HepG2 (cell line): Measurements from ENCODE around the gene RDH8. TPM values are rescaled to one million over a fixed set of nuclear protein-coding genes. Genes with fewer than 3 reads are reported as not detected.

Experiments
- ATAC-seq: fragments of 200-7000 bp; cut with Tn5 transposase; 3 replicates; pipeline ENCODE4 v1.9.1; 2020; ENCODE audit warnings: mild to moderate bottlenecking, moderate library complexity
- BruUV-seq: library from RNA; stranded (reverse); fragments of 400-500 nt; replicated peaks from 2 replicates; lab custom pipeline; 2021; lab: Mats Ljungman, UMichigan
- CTCF ChIA-PET: fragments of 300-600 bp; formaldehyde crosslinking; extraction: SDS; loops from one replicate; lab custom pipeline; 2021; ENCODE audit warnings: low total read pairs, inconsistent platforms, low intra/inter-chr PET ratio; lab: Yijun Ruan, JAX
- POLR2A ChIA-PET: fragments of 350-600 bp; sonication (Branson Sonifier 250); formaldehyde crosslinking; loops from one replicate; lab custom pipeline; 2020; ENCODE audit warnings: antibody characterized with exemption, inconsistent platforms; lab: Yijun Ruan, JAX
- DNase-seq: peaks from one replicate; pipeline ENCODE4 v3.0.0-alpha.2; 2015; ENCODE audit warnings: low spot score
- FAIRE-seq: peaks from 3 replicates; lab custom pipeline; 2011; peaks lifted over from hg19 to GRCh38; lab: Jason Lieb, UNC
- H2AFZ ChIP-seq: one replicate; pipeline ENCODE4 v1.6.1; 2011; ENCODE audit warnings: low read length, inconsistent platforms
- H3K27ac ChIP-seq: fragments of 300-600 bp; 3 replicates; pipeline ENCODE4 v1.8.0; 2011; ENCODE audit warnings: mixed run types, mild to moderate bottlenecking, mixed read lengths, low read length, inconsistent platforms; ENCODE audit not compliant: insufficient read depth; ENCODE audit errors: extremely low read length
- H3K27me3 ChIP-seq, 2 experiments: fragments of 200-600 bp in 1 of 2; 2 replicates in 1 of 2; 3 replicates in 1 of 2; pipeline versions ENCODE4 v1.6.0 to v1.8.0; 2011; ENCODE audit warnings: low read length in 2 of 2, mild to moderate bottlenecking in 2 of 2, moderate library complexity in 2 of 2, inconsistent platforms in 1 of 2; ENCODE audit not compliant: insufficient read depth in 2 of 2, control insufficient read depth in 1 of 2
- H3K36me3 ChIP-seq, 2 experiments: fragments of 200-600 bp in 1 of 2; replicated peaks in 1 of 2; 2 replicates in 1 of 2; 3 replicates in 1 of 2; pipeline versions ENCODE4 v1.5.1 to v1.8.0; 2011; ENCODE audit warnings: low read length in 2 of 2, inconsistent platforms in 1 of 2; ENCODE audit not compliant: insufficient read depth in 2 of 2, control insufficient read depth in 1 of 2
- H3K4me1 ChIP-seq: 2 replicates; pipeline ENCODE4 v1.5.1; 2012; ENCODE audit warnings: low read length, inconsistent platforms; ENCODE audit not compliant: insufficient read depth
- H3K4me2 ChIP-seq: 2 replicates; pipeline ENCODE4 v1.6.0; 2011; ENCODE audit warnings: low read depth, low read length, inconsistent platforms
- H3K4me3 ChIP-seq, 3 experiments: fragments of 200-600 bp in 1 of 3; sonication (generic), shearing (Covaris generic) in 1 of 3; replicated peaks in 1 of 3; 2 replicates each; pipeline ENCODE4 v1.5.1; 2011 to 2016; ENCODE audit warnings: low read length in 3 of 3, inconsistent platforms in 2 of 3, low read depth in 2 of 3, mild to moderate bottlenecking in 2 of 3, control low read depth in 1 of 3, mixed read lengths in 1 of 3; ENCODE audit not compliant: insufficient read depth in 1 of 3
- H3K79me2 ChIP-seq: one replicate; pipeline ENCODE4 v1.6.1; 2011; ENCODE audit warnings: low read length, inconsistent platforms; ENCODE audit not compliant: insufficient read depth
- H3K9ac ChIP-seq: 2 replicates; pipeline ENCODE4 v1.6.0; 2011; ENCODE audit warnings: mild to moderate bottlenecking, low read depth, low read length, inconsistent platforms; ENCODE audit not compliant: insufficient read depth
- H3K9me3 ChIP-seq: 2 replicates; pipeline ENCODE4 v1.5.1; 2012; ENCODE audit warnings: mild to moderate bottlenecking, low read length
- H4K20me1 ChIP-seq: 2 replicates; pipeline ENCODE4 v1.6.0; 2011; ENCODE audit warnings: inconsistent platforms, mild to moderate bottlenecking, low read length, moderate library complexity; ENCODE audit not compliant: insufficient read depth
- ATF1 ChIP-seq: IDR thresholded peaks from 2 replicates; pipeline ENCODE4 v1.6.1; 2016; ENCODE audit warnings: mild to moderate bottlenecking, control low read depth
- CBX1 ChIP-seq: IDR thresholded peaks from one replicate; pipeline ENCODE4 v1.6.1; 2016; ENCODE audit warnings: antibody characterized with exemption, low read depth
- FLYWCH1 ChIP-seq: sonication (generic); formaldehyde crosslinking; IDR thresholded peaks from 2 replicates; pipeline ENCODE4 v1.8.1; 2023; ENCODE audit warnings: mild to moderate bottlenecking, missing genetic modification reagents
- FOXM1 ChIP-seq: sonication (generic); formaldehyde crosslinking; IDR thresholded peaks from 2 replicates; pipeline ENCODE4 v1.5.0; 2020; ENCODE audit warnings: missing genetic modification reagents
- HCFC1 ChIP-seq: fragments of 150-350 bp; IDR thresholded peaks from 2 replicates; pipeline ENCODE4 v1.6.1; 2014; ENCODE audit warnings: low read depth, low read length
- HMG20A ChIP-seq: IDR thresholded peaks from 2 replicates; pipeline ENCODE4 v1.6.1; 2016; ENCODE audit warnings: borderline replicate concordance
- HOXA3 ChIP-seq: sonication (generic); formaldehyde crosslinking; IDR thresholded peaks from 2 replicates; pipeline ENCODE4 v1.5.0; 2020; ENCODE audit warnings: missing genetic modification reagents
- PRDM15 ChIP-seq: sonication (generic); formaldehyde crosslinking; IDR thresholded peaks from 2 replicates; pipeline ENCODE4 v1.4.0; 2020; ENCODE audit warnings: missing genetic modification reagents
- ZNF33A ChIP-seq: sonication (generic); formaldehyde crosslinking; IDR thresholded peaks from 2 replicates; pipeline ENCODE4 v1.5.1; 2020; ENCODE audit warnings: missing genetic modification reagents, mild to moderate bottlenecking, moderate library complexity, borderline replicate concordance
- ZSCAN30 ChIP-seq: sonication (generic); formaldehyde crosslinking; IDR thresholded peaks from 2 replicates; pipeline ENCODE4 v1.5.0; 2020; ENCODE audit warnings: mild to moderate bottlenecking, missing genetic modification reagents
- WGBS: methylation state at CpG from one replicate; pipeline ENCODE4 v1.1.6; 2017; ENCODE audit warnings: low lambda C conversion rate; 5-methylcytosine and 5-hydroxymethylcytosine counted together
- in situ Hi-C: cut with HindIII; loops from 2 replicates; pipeline ENCODE4 v1.10.0; 2017; ENCODE audit warnings: low pct_unique_long_range_greater_than_20kb; ENCODE audit not compliant: extremely low pct_ligation_motif_present
- intact Hi-C: fragments of 100-400 bp; cut with micrococcal nuclease; formaldehyde crosslinking; loops from one replicate; pipeline ENCODE4 v1.10.0; 2022; ENCODE audit not compliant: unreplicated experiment
- polyA plus RNA-seq, 8 experiments: library from polyadenylated mRNA; depleted of rRNA in 3 of 8; stranded (reverse) in 7 of 8; unstranded in 1 of 8; fragments of >200 nt; fragmentation: Illumina TruSeq in 4 of 8; extraction: Trizol in 4 of 8; gene quantifications; 2 replicates each; pipeline versions ENCODE4 v1.2.1 to v1.2.3, GENCODE V29; 2011 to 2016; ENCODE audit warnings: low read depth in 4 of 8, missing spikeins in 1 of 8, mixed read lengths in 1 of 8; ENCODE audit not compliant: insufficient read depth in 1 of 8
- total RNA-seq, 5 experiments: library from RNA; depleted of rRNA; stranded (reverse); fragments of >200 nt; fragmentation: Illumina TruSeq; extraction: Trizol; gene quantifications; 2 replicates each; pipeline ENCODE4 v1.2.3, GENCODE V29; 2016; ENCODE audit warnings: low read depth in 1 of 5

RDH8 gene
- total and polyA plus RNA-seq, 2 of the 13 experiments (the other 11 are each of a cell fraction or from before 2014, with no cell fraction given) = not detected

GRCh38 chr19:9986787-9987281 is 26.4 kb upstream of the RDH8 start:
- ChIA-PET POLR2A (no interaction called here), CTCF (no interaction called here)
- WGBS = 44% methylated on average over 8 of the region's 8 CpGs
- DNase-seq (no peak), FAIRE-seq (no peak), ATAC-seq (no peak)
- H3K4me1 ChIP-seq = no peaks in the 10 kb centered on the region
- no TSS peak for BruUV-seq
- no peak overlapping the region for H3K27ac ChIP-seq
- no peaks in the 10 kb centered on the region for H4K20me1 ChIP-seq
- no peaks in the 10 kb centered on the region for H3K9me3 ChIP-seq
- H3K79me2 ChIP-seq = no peaks in the 10 kb centered on the region
- H3K9ac ChIP-seq = no peak overlapping the region
- H2AFZ ChIP-seq = no peak overlapping the region
- H3K36me3 ChIP-seq = no peaks in the 10 kb centered on the region
- in situ Hi-C loops = no loop called here
- TF ChIP-seq HCFC1 = no peak
- no peak for TF ChIP-seq ZSCAN30 (CRISPR knock-in tag)
- no peak for TF ChIP-seq ATF1
- TF ChIP-seq ZNF33A (CRISPR knock-in tag) = no peak
- no peak for TF ChIP-seq FOXM1
- TF ChIP-seq CBX1 = no peak
- no peak for TF ChIP-seq HMG20A (CRISPR knock-in tag)
- TF ChIP-seq HOXA3 (CRISPR knock-in tag) = no peak
- TF ChIP-seq PRDM15 (CRISPR knock-in tag) = no peak
- TF ChIP-seq FLYWCH1 (CRISPR knock-in tag) = no peak
- H3K27me3 ChIP-seq = peaks cover 0 to 4% of the 10 kb centered on the region in 2 experiments; a peak in 2 of 5 replicates
- intact Hi-C loops = no loop called here
- no peak overlapping the region for H3K4me3 ChIP-seq
- no peak overlapping the region for H3K4me2 ChIP-seq
